ELF-1 (cell line): ENCODE measurements around the gene LRR1.
"Not testable (repeated sequence)": the region's sequence is repeated elsewhere in the genome, so short reads cannot be mapped to it uniquely, and the experiment has no call there.

Experiments used
- DNase-seq: peaks from one replicate; pipeline ENCODE4 v3.0.0-alpha.2; 2016; ENCODE audit warnings: low read depth, low spot score

Gene LRR1

DNA sequence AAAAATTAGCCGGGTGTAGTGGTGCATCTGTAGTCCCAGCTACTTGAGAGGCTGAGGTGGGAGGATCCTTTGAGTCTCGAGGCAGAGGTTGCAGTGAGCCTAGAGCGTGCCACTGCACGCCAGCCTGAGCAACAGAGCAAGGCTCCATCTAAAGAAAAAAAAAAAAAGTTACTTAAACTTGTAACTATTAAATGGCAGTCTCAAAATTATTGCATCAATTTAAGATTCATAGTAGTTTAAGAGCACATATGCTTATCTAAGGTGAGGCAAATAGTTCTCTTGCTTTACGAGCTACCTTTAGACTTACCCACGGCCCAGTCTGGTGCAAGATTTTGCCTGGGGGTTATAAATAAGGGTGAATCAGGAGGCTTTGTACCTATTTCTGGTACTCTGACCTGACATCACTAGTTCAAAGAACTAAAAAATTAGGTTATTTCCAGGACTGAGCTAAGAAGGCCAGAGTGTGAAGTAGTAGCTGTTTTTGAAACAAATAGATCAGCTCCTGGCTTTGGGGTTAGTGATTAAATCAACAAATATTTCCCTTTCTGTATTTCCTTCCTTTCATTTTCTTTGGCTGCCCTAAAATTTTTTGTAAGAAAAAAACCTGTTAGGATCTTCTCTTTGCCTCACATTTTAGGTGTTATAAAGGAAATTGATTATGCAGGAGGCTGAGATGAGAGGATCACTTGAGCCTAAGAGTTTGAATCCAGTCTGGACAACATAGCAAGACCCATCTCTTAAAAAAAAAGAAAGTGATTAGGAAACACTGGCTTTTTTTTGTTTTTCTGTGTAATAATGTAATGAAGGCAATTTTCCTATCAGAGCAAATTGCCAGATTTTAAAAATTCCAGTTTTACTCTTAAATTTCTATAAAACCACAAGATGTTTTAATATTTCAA, 25.4 kb downstream of the LRR1 start:
- no peak for DNase-seq

DNA sequence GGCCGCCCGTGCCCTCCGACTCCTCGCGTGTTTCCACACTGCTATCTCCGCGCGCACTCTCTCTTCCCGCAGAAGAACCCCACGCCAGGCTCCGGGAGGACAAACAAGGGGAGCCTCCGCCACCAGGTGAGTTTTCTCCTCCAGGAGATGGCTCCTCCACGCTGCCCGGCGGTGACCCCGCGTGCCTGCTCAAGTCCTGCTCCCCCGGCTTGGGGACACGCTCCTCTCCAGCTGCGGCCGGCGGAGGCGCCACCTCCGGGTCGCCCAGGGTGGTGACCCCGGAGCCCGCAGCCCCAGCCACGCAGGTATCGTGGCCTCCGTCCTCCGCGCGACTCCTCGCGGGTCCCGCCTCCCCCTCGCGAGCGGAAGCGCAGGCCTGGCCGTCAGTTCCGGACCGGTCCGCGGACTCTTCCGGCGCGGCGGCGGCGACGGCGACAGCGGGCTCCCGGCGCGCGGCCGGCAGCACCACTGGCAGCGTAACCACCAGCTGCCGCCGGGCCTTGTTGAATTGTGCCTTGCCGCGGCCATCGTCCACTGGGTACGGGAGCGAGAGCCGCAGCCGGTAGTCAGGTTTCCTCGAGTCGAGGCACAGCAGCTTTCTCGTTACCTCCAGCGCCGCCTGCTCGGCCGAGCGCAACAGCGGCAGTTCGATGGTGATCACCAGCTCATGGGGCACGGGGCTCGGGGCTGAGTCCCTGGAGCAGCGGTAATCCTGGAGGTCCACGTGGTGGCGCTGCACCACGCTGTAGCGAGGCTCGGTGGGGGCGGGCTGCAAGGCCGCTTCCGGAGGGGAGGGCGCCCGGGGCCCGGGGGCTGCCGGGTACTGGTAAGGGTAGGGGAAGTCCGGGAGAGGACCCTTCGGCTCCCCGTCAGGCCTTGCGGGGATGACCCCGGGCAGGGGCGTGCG, 35.2 kb downstream of the LRR1 start:
- DNase-seq, result peak; percentile 94

DNA sequence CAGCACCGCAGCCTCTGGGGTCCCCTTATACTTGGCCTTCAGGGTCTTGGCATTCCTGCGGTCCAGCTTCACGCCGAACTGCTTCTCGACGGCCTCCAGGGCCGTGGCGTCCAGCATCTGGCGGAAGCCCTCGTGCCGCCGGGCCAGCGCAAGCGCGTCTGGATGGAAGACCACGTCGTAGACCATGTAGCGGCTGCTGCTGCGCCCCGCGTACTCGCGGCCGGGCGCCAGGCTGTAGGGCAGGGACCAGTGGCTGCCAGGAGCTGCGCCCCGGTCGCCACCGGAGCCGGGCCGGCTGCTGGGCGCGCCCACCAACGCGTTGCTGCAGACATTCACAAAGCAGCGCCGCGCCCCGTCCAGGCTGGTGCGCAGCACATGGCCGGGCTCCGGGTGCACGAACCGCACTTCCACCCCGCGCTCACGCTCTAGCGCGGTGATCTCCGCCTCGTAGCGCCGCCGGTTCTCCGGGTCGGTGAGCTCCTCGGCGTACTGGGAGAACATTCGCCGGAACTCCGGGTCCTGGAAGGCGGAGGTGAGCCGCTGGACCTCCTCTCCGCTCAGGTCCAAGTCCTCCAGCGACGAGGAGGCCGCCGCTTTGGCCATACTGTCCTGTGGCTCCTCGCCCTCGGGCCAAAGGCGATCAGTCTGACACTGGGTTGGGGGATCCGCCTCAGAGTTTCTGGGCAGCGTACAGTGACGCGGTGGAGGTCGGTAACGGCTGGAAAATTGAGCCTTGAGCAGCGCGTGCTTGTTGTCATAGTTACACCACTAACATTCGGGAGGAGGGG, 36.0 kb downstream of the LRR1 start, which contains the start of gene DNAAF2:
DNAAF2 (minus strand) TSS at position 698 of the 788 bp plus-strand sequence; CDS start at position 603, 95 bp downstream.
- peak; percentile 85 for DNase-seq

DNA sequence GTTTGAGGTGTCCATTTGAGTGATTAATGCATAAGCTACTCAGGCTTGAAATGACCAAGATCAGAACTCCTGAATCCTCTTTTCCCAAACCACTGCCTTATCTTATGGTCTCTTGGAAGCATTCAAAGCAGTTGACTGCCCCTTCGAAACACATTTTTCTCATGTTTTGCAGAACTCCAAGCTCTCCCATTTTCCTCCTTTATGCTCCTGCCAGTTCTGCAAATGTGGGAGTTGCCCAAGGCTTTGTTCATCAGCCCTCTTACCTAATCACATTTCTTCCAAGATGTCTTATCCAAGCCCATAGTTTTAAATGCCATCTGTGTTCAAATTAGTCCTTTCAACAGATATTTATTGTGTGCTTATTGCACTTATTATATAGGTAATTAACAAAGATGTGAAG, 38.1 kb downstream of the LRR1 start:
- DNase-seq, result no peak

DNA sequence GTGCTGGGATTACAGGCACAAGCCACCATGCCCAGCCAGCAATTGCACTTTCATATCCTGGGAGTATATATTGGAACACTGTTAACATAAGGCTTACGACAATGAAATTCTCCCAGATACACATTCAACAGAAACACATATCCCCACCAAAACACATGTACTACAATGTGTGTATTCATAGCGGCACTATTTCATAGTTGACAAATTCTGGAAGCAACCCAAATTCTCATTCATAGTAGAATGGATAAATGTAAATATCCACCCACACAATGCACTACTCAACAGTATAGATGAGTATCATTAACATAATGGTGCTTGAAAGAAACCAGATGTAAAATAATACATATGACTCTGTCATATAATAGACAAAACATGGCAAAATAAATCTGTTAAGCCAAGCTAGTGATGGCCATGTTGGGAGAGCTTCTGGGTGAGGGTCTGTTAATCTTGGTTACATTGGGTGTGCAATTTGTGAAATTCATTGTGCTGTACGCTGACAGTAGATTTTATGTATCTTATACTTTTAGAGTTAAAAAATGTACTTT, 38.9 kb downstream of the LRR1 start:
- no peak for DNase-seq

DNA sequence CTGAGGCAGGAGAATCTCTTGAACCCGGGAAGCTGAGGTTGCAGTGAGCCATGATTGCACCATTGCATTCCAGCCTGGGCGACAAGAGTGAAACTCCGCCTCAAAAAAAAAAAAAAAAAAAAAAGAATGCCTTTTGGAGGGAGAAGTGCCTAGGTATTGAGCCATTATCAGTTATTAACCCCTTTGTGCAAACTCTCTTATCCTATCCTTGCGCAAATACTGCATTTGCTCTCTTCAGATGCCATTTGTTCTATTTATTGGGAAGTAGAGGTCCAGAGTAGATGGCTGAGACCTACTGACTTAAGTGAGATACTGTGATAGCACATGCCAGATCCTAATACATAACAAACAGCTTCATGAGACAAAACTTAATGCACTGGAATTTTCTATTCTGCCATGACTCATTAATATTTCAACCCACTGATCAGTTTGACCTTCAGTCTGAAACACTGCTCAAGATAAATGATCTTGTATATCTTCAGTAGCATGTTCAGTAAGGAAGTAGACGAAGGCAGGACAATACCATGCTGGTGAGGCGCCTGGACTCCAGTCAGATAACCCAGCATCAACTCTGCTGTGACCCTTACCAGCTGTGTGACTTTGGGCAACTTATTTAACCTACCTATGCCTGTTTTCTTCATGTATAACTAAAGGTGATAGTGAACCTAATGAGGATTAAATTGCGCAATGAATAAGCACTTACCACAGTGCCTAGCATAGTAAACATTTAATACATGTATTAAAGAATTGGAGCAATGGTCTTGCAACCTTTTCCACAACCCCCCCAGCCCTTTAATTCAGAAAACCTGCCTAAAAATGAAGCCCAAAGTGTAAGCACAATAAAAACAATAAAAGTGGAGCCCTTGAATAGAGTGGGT, 42.0 kb downstream of the LRR1 start:
- no peak for DNase-seq

DNA sequence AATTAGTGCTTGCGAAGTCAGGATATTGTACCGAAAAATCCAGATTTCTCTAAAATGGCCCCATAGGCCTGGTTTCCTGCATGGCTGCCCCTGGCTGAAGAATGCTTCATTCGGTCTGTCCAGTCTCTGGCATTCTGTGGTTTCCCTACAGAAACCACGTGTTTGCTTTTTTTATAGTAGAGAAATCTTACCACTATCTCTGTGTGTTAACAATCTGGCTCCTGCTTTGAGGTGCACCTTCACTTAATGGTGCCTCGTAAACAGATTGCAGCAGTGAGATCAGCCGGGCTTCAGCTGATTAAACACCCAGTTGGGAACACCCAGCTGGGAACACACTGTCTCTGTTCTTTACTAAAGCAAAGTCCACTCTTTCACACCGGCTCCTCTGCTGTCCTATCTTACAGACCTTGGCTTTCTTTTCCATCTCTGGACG, 43.0 kb downstream of the LRR1 start:
- DNase-seq, result no peak

GRCh38 chr14:49642163-49642562, 43.4 kb downstream of the LRR1 start:
- no peak for DNase-seq

DNA sequence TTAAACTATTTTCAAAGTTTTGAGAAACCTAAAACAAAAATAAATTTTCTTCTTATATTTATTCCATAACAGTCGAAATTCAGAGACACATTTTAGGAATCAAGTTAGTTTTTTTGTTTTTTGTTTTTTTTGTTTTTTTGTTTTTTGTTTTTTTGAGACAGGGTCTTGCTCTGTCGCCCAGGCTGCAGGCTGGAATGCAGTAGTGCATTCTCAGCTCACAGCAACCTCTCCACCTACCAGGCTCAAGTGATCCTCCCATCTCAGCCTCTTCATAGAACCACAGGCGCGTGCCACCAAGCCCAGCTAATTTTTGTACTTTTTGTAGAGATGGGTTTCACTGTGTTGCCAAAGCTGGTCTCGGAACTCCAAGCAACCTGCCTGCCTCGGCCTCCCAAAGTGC, 54.8 kb downstream of the LRR1 start:
- no peak for DNase-seq

GRCh38 chr14:49654511-49654910, 55.8 kb downstream of the LRR1 start:
- DNase-seq, result no peak

- not testable (repeated sequence) for DNase-seq
These were observed 58.8 kb downstream of the LRR1 start for GRCh38 chr14:49657500-49657899.

- DNase-seq, result no peak
These were observed 61.1 kb downstream of the LRR1 start for GRCh38 chr14:49659526-49660455.
